Measurements from ENCODE around the gene KLHL6.

- TF ChIP-seq, protein P1, sequence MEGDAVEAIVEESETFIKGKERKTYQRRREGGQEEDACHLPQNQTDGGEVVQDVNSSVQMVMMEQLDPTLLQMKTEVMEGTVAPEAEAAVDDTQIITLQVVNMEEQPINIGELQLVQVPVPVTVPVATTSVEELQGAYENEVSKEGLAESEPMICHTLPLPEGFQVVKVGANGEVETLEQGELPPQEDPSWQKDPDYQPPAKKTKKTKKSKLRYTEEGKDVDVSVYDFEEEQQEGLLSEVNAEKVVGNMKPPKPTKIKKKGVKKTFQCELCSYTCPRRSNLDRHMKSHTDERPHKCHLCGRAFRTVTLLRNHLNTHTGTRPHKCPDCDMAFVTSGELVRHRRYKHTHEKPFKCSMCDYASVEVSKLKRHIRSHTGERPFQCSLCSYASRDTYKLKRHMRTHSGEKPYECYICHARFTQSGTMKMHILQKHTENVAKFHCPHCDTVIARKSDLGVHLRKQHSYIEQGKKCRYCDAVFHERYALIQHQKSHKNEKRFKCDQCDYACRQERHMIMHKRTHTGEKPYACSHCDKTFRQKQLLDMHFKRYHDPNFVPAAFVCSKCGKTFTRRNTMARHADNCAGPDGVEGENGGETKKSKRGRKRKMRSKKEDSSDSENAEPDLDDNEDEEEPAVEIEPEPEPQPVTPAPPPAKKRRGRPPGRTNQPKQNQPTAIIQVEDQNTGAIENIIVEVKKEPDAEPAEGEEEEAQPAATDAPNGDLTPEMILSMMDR (conservative IDR thresholded peaks at IDR 0.05): no peak
- no peak for TF ChIP-seq ZFX (IDR thresholded peaks at IDR 0.05)
Observed at GRCh38 chr3:183444748-183445147, 110.8 kb downstream of the KLHL6 start.
